Cardiac septum (tissue), 1 donor: Measurements from ENCODE around the gene VWC2L. TPM values are rescaled to one million over a fixed set of nuclear protein-coding genes. Genes with fewer than 3 reads are reported as not detected.

ENCODE experiments used
- DNase-seq: peaks from one replicate; pipeline ENCODE4 v3.0.0-alpha.2; 2020; ENCODE audit warnings: low spot score
- intact Hi-C: fragments of 100-400 bp; cut with DNase I; formaldehyde crosslinking; loops from one replicate; pipeline ENCODE4 v1.14.0; 2022
- long read RNA-seq: library from polyadenylated mRNA; unstranded; transcript quantifications from one replicate; pipeline ENCODE4 v2.0.0, GENCODE V29; 2021
- total RNA-seq: library from RNA; stranded (reverse); fragmentation: NEBNext Ultra II Directional; extraction: Animal tissue kit (Norgen Biotek cat#: 25700); gene quantifications from one replicate; pipeline ENCODE4 v1.2.1, GENCODE V29; 2021
- donor health status: DM: no; HTN: no; CAD: no.

VWC2L gene
- total RNA-seq, result 0.08 TPM
- long read RNA-seq, result 0 reads

DNA sequence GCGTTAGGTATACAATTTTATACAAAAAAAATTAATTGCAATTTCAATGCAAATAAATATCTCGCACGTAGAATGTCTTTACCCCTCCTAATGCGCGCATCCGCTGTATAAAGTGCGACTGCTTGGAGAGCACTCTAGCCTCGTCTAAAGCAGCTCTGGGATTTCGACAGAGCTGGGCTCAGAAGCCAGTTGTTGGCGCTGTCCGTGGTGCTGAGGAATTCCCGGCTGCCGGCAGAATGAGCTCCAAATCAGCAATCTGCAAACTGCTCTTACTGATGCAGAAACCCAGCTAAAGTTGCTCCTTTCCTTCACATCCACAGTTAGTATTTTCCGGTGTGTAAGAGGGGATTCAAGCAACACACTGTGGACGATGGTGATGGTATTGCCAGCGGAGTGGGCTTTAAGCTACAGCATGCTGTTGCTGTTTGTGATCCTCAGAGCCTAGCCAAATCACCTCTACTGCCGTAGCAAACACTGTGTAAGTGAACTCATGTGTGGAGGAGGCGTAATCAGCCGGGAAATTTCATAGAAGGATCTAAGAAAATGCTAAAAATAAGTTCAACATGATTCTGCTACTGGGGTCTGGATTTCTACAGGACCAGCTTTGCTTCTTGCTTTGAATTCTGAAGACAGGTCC, at the start of gene VWC2L:
VWC2L (plus strand) TSS at position 137 of the 637 bp plus-strand sequence. CDS start 3,140 bp downstream, outside the sequence.
- intact Hi-C loops, result no loop called here
- DNase-seq, result no peak

DNA sequence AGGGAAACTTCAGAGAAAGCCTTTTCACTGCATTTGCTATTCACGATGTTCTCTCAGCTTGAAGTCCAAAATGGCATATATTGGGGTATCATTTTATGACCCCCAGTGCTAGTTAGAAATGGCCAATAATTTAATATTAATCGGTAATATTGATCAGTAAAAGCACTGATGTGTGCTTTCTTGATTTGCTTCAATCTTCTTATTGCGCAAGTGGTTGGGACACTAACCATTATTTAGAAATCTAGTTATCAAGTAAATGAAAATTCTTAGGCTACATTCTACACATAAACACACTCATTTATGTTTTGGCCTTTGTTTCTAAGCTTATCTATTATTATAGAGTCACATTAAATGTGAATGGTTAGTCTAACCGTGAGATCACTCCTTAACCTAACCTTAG, 49.7 kb upstream of the VWC2L start:
- intact Hi-C loops, result no loop called here
- no peak for DNase-seq

DNA sequence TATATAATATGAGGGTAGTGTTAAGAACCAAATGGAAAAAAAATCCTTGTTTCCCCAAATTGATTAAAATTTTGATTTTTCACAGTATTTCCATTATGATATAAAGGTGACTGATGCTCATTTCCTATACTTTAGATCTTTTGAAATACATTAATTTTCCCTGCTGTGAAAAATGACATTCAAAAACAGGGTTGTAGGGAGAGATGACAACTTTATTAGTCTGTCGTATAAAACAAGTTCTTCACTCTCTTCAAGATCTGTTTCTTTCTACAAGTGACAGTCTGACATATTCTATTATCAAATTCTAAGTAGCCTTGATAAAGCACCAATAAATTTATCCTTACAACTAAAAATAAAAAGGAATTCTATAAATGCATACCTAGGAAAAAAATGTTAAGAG, 45.3 kb upstream of the VWC2L start:
- intact Hi-C loops, result no loop called here
- no peak for DNase-seq

DNA sequence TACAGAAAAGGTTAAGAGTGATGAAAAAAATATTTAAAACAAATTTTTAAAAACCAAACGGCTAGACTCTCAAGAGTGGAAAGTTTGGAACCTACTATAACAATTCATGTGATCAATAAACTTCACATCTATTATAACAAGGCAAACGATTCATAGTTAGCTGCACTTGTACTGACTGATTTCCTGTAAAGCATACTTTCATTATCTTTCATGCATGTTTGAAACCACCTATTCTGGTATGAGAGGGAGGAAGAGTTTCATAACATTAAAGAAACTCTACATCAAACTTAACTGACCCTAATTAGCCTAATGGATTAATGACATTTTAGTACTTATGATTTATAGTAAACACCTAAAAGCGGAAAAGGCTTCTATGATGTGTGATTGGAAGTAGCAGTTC, 43.7 kb upstream of the VWC2L start:
- no peak for DNase-seq
- intact Hi-C loops, result no loop called here

DNA sequence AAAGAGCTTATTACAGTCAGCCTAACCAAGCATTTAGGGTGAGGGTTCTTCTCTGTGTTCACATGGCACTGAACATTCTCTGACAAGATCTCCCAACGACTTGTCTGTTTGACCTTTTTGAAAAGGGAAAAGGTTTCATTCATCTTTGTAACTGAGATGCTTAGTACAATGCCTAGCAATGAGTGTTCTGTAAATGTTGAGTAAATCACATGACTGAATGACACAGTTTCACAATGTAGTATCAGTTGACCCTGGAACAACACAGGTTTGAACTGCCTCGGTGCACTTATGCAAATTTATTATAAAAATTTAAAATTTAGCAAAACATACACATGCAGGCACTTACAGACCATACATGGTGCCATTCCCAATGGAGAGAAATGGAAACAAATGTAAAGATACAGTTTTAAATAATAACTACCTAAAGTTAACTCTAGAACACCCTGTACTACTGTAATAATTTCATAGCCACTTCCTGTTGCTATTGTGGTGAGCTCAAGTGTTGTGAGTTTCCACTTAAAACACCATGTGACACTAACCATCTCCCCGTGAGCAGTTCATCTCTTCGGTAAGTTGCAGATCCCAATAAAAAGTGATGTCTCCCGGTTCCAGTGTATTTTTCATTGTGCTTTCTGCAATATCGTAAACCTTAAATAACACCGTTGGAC, 34.1 kb upstream of the VWC2L start:
- intact Hi-C loops, result no loop called here
- DNase-seq, result no peak

DNA sequence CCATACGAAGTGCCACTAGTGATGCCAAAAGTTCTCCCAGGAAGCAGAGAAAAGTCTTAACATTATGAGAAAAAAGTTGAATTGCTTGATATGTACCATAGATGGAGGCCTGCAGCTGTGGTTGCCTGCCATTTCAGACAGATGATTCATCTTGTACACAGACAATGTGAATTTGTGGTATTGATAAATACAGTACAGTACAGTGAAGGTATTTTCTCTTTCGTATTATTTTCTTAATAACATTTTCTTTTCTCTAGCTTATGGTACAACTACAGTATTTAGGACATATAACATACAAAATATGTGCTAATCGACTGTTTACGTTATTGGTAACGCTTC, 33.6 kb upstream of the VWC2L start:
- intact Hi-C loops, result no loop called here
- DNase-seq, result no peak

DNA sequence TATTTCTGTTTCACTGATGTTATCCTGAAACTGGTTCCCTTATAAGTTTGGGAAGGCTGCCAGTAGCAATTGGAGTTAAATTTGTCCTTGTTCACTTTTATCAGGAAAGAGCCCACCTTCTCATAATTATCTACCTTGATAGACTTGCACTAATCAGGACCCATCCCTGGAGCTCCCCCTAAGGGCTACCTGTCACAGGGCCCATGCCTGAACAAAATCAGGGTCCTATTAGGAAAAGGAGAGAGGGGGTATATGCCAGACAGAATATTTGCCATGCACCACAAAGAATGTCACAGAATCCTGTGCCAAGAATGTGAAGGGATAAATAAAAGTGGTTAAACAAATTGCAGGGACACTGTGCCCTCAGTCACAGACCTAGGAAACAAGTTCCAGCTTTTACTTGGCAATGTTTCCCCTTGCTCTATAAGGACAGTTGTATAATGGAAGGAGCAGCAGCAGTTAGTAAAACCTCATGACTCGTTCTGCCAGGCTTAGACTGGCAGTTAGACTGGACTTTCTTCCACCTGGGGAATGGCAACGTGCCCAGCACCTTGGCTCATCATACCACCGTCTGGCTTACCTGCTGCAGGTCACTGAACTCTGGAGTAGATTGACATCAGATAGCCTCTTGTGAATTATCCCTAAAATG, 32.3 kb upstream of the VWC2L start:
- DNase-seq, result no peak
- intact Hi-C loops, result no loop called here

DNA sequence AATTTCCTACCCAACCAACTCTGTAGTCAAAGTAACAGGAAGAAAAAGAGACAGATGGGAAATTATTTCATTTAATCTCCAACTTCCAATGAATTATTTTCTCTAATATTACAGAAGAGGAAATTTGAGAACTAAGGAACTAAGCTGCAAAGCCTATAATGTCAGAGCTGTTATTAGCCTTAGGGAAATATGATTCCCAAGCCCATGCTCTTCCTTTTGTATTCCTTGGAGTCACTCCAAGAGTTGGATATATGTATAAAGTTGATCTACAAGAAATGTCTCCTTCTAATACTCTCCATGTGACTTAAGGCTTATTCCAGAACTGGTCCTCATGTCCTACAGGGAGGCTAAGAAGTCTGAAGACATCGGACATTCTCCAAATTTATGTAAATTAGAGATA, 31.6 kb upstream of the VWC2L start:
- DNase-seq, result no peak
- intact Hi-C loops, result no loop called here

DNA sequence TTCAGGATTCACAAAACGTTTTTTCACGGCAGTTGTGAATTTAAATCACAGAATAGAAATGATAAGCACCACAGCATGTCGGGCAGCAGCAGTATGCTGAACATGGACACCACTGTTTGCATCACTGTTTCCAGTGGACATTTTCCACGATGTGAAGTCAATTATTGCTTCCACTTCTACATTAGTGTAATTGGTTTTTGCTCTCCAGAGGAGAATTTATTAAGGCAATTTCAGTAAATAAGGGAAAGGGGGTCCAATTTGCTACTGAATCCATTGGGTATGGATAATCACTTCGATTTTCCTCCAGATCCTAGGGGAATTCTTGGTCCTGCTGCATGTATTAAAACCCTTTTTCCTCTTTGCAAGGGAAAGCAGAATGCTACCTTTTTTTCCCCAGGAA, 30.2 kb upstream of the VWC2L start:
- DNase-seq, result no peak
- intact Hi-C loops, result no loop called here

DNA sequence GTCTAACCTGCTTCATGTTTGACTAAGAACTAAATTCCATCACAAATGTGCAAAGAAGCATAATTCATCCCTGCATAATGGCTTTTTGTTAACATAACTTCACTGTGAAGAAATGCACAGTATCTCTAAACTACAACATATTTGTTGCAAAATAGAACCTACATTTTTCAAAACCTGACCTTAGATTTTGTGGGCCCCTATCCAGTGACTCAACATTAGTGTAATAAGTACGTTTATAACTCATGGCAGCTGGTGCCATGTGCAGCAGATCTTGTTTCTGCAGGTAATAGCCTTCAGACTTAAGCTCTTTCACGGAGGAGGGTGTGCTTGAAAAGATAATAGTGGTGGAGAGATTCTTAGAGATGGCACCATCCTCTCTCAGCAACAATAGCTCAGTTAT, 28.6 kb upstream of the VWC2L start:
- intact Hi-C loops, result no loop called here
- no peak for DNase-seq

DNA sequence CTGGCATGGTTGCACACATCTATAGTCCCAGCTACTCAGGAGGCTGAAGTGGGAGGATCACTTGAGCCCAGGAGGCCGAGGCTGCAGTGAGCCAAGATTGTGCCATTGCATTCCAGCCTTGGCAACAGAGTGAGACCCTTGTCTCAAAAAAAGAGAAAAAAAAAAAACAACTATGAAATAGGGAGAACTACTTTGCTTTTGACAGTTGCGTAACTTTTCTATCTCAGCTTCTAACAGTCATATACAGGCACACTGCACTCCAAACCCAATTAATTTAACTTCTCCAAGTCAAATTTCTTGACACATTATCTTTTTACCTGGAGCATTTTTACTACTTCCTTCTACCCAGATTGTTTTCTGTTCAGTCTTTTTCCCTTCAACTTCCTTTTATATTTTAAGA, 24.1 kb upstream of the VWC2L start:
- intact Hi-C loops, result no loop called here

DNA sequence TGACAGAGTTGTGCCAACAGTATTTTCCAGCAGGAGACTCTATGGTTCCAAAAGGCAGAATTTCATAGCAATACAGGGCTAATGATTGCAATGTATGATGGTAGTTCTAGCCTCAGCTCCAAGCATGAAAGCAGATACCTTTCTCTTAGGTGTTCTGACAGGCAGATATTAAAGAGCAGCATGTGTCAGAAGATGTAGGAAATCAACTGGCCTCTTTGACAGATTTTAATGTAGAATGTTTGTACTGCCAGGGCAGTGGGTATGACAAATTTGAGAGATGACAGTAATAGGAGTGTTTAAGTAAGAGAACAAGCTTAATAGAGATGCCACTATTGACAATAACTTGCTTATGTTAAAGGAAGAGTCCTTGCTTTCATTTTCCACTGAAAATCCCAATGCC, 21.5 kb upstream of the VWC2L start:
- no peak for DNase-seq
- intact Hi-C loops, result no loop called here

More for the DNA sequence above, 24.1 kb upstream of the VWC2L start:
- no peak for DNase-seq

DNA sequence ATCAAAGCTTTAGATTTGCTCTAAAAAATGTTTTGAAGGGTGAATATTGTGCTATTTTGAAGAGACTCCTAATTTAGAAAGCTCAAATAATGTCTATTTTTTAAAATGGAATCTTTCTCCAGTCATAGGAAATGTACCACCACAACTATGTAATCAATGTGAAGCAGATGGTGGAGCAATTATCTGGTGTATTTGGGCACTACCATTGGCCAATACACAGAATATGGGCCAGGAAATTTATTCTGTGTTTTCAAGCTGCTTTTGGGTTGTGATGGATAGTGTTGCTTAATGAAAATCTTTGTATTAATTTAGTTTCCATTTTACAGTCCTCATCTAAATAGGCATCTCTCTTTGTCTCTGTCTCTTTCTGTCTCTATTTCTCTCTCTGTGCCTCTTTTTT, 17.1 kb upstream of the VWC2L start:
- intact Hi-C loops, result no loop called here
- no peak for DNase-seq

DNA sequence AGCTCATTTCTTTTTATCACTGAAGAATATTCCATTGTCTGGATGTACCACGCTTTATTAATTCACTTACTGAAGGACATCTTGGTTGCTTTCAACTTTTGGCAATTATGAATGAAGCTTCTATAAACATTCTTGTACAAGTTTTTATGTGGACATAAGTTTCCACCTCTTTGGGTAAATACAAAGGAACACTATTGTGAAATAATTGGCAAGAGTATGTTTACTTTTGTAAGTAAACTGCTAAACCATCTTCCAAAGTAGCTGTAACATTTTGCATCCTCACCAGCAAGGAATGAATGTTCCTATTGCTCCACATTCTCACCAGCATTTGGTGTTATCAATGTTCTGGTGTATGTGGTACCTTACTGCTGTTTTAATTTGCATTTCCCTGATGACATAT, 15.8 kb upstream of the VWC2L start:
- no peak for DNase-seq
- intact Hi-C loops, result no loop called here

DNA sequence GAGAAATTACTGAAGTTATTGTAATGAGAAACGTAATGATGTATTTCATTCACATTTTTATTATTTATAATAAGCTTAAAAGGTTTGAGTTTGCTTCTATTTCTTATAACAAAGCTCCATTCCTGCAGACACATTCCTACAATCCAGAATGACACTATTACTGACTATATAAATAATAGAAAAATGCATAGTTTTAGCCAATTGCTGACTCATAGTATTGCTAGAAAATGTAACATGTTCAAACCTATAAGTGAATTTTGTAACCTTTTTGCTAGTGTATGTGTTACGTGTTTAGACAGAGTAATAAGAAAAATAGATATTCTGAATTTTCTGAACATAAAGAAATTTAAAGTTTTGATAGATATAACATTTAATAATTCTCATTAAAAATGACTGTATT, 9.3 kb upstream of the VWC2L start:
- DNase-seq, result no peak
- intact Hi-C loops, result no loop called here

DNA sequence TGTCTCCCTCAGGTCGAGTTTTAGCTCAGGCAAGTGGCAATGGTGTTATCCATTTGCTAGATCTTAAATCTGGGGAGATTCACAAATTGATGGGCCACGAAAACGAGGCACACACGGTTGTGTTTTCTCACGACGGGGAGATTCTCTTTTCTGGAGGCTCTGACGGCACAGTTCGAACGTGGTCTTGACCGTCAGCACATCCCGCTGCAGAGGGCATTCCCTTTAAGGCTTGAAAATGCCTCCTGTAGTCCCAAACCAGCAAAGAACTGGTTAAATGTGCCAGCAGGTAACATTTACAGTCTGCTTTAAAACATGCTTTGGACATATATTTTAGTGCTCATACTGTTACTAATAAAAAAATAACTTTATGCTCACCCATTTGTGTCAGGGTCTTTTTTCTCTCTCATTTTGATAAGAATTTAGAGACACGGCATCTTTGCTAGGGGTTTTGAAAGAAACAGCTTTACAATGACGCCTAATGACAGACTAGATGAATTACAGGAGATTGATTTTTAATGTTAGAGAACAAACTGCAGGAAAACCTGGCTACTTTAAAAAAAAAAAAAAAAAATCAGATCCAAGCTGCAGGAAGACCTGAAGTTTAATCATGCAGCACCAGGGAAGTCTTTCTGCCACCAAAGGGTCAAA, 602 bp upstream of the VWC2L start:
- DNase-seq, result no peak

DNA sequence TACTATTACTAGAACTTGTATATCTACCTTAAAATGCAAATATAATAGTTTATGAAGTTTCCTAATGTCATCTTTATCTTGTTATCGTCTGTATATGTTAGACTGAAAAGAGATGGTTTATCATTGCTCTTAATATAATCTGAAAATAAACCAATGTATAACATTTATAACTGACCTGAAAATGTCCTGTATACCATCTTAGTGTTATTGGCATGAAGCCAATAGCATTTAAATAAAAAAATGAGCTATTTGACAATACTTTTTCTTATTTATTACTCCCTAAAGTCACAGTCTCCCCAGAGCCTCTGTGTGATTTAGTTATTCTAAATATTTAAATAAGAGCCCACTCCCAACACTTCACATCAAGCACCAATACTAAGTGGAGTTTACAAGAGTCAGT, 1.8 kb downstream of the VWC2L start:
- intact Hi-C loops, result no loop called here

More for the DNA sequence above, 602 bp upstream of the VWC2L start:
- intact Hi-C loops, result no loop called here

DNA sequence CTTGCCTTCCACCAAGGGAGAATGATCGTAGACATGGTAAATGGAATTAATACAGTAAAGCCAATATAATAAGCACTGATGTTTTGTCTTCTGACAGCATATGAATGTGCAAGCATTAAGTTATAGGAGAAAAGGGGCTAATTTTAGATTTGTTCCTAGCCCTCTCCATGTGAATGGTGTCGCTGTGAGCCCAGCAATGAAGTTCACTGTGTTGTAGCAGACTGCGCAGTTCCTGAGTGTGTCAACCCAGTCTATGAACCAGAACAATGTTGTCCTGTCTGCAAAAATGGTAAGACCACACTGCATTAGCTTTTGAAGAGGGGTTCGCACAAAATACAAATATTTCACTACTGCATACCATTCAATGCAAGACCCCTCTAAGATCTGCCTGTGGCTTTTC, 25.6 kb downstream of the VWC2L start:
- intact Hi-C loops, result no loop called here
- no peak for DNase-seq

More for the DNA sequence above, 1.8 kb downstream of the VWC2L start:
- DNase-seq, result no peak

DNA sequence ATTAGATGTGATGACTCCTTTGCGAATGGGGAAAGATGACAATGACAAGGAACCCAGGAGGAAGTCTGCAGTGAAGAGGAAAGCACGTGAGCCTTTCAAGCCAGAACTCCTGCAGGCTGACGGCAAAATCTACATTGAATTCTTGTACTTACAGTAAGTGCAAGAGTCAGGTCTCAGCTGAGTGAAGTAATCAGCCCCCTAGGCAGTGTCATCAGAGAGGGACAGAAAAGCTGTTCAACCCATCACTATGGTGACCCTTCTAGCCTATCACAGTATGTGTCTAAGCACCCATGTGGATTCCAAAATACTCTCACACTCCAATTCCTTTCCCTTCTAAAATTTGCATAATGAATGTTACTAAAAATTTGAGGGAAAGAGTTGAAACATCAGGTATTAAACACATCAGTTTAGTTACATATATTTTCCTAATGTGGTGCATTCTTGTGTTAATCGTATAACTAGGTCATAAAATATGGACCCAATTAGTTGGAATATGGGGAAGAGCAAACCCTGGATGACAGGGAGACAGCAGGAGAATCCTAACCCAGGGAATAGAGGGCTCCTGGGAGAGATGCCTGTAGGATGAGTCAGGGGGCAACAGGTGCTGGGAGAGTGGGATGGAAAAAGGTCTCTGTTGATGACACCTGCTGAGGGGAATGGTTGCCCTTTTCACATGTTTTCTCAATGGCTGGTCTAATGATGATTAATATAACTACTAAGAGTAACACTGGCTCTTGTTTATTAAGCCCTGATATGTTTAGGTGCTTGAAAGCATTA, 39.5 kb downstream of the VWC2L start:
- DNase-seq, result no peak
- intact Hi-C loops, result no loop called here
